HEK293 (cell line): ENCODE data around the gene RHOT2.

Experiments
- CTCF ChIA-PET: fragments of 350-600 bp; formaldehyde crosslinking; extraction: SDS; loops from one replicate; lab custom pipeline; 2021; ENCODE audit warnings: antibody characterized with exemption; lab: Yijun Ruan, JAX
- POLR2A ChIA-PET: fragments of 300-600 bp; formaldehyde crosslinking; extraction: SDS; loops from one replicate; lab custom pipeline; 2020; ENCODE audit warnings: antibody characterized with exemption, inconsistent platforms; lab: Yijun Ruan, JAX
- H3K27ac ChIP-seq: fragments of 200-500 bp; sonication (Bioruptor generic); 2 replicates; pipeline ENCODE4 v1.5.1; 2014; ENCODE audit warnings: low read depth, low read length, control low read depth, inconsistent platforms; ENCODE audit errors: extremely low read depth
- H3K36me3 ChIP-seq, 2 experiments: fragments of 200-500 bp in 1 of 2; sonication (Bioruptor generic) in 1 of 2; 1 replicate in 1 of 2; 2 replicates in 1 of 2; pipeline ENCODE4 v1.5.1; 2014 to 2017; ENCODE audit warnings: inconsistent platforms in 2 of 2, low read length in 2 of 2; ENCODE audit not compliant: control insufficient read depth in 2 of 2, insufficient read depth in 1 of 2
- H3K4me1 ChIP-seq: fragments of 200-500 bp; sonication (Bioruptor generic); 2 replicates; pipeline ENCODE4 v1.5.1; 2014; ENCODE audit warnings: mild to moderate bottlenecking, low read length, inconsistent platforms; ENCODE audit not compliant: control insufficient read depth, insufficient read depth
- H3K4me3 ChIP-seq: 2 replicates; pipeline ENCODE4 v1.5.1; 2011; ENCODE audit warnings: low read depth, mild to moderate bottlenecking, control low read depth, low read length, moderate library complexity
- H3K9me3 ChIP-seq: fragments of 200-500 bp; sonication (Bioruptor generic); 2 replicates; pipeline ENCODE4 v1.5.1; 2014; ENCODE audit warnings: low read depth, low read length, inconsistent platforms; ENCODE audit not compliant: control insufficient read depth, insufficient read depth
- GLIS2 ChIP-seq: fragments of 450-650 bp; formaldehyde crosslinking; IDR thresholded peaks from 2 replicates; pipeline ENCODE4 v1.5.1; 2016; ENCODE audit warnings: missing biosample characterization, missing genetic modification characterization
- OSR2 ChIP-seq: fragments of 450-650 bp; formaldehyde crosslinking; IDR thresholded peaks from 2 replicates; pipeline ENCODE4 v1.5.1; 2016; ENCODE audit warnings: missing biosample characterization, missing genetic modification characterization
- PATZ1 ChIP-seq: fragments of 450-650 bp; formaldehyde crosslinking; IDR thresholded peaks from 2 replicates; pipeline ENCODE4 v1.5.1; 2016; ENCODE audit warnings: missing biosample characterization, missing genetic modification characterization
- PRDM4 ChIP-seq: fragments of 450-650 bp; formaldehyde crosslinking; IDR thresholded peaks from 2 replicates; pipeline ENCODE4 v1.5.1; 2017; ENCODE audit warnings: missing biosample characterization, missing genetic modification characterization
- TCF7L2 ChIP-seq: IDR thresholded peaks from 2 replicates; pipeline ENCODE4 v1.6.1; 2011; ENCODE audit warnings: low read depth, mild to moderate bottlenecking, inconsistent platforms, low read length, moderate library complexity, borderline replicate concordance
- YY1 ChIP-seq: fragments of 450-650 bp; formaldehyde crosslinking; IDR thresholded peaks from 2 replicates; pipeline ENCODE4 v1.5.1; 2018; ENCODE audit warnings: missing biosample characterization, missing genetic modification characterization
- ZBTB48 ChIP-seq: fragments of 450-650 bp; formaldehyde crosslinking; IDR thresholded peaks from 2 replicates; pipeline ENCODE4 v1.5.1; 2016; ENCODE audit warnings: missing biosample characterization, missing genetic modification characterization
- ZNF112 ChIP-seq: fragments of 450-650 bp; formaldehyde crosslinking; IDR thresholded peaks from 2 replicates; pipeline ENCODE4 v1.5.0; 2017; ENCODE audit warnings: missing biosample characterization, missing genetic modification characterization
- ZNF114 ChIP-seq: fragments of 450-650 bp; formaldehyde crosslinking; IDR thresholded peaks from 2 replicates; pipeline ENCODE4 v1.5.0; 2017; ENCODE audit warnings: missing biosample characterization, missing genetic modification characterization
- ZNF214 ChIP-seq: fragments of 450-650 bp; formaldehyde crosslinking; IDR thresholded peaks from 2 replicates; pipeline ENCODE4 v1.5.1; 2017; ENCODE audit warnings: missing biosample characterization, mild to moderate bottlenecking, missing genetic modification characterization, borderline replicate concordance
- ZNF24 ChIP-seq: fragments of 450-650 bp; formaldehyde crosslinking; IDR thresholded peaks from 2 replicates; pipeline ENCODE4 v1.5.1; 2016; ENCODE audit warnings: missing biosample characterization, missing genetic modification characterization
- ZNF280D ChIP-seq: fragments of 450-650 bp; formaldehyde crosslinking; IDR thresholded peaks from 2 replicates; pipeline ENCODE4 v1.5.1; 2016; ENCODE audit warnings: missing biosample characterization, missing genetic modification characterization
- ZNF292 ChIP-seq: fragments of 450-650 bp; formaldehyde crosslinking; IDR thresholded peaks from 2 replicates; pipeline ENCODE4 v1.5.1; 2016; ENCODE audit warnings: low read depth, missing biosample characterization, missing genetic modification characterization, borderline replicate concordance
- ZNF350 ChIP-seq: fragments of 450-650 bp; formaldehyde crosslinking; IDR thresholded peaks from 2 replicates; pipeline ENCODE4 v1.5.0; 2017; ENCODE audit warnings: missing biosample characterization, mild to moderate bottlenecking, missing genetic modification characterization
- ZNF404 ChIP-seq: fragments of 450-650 bp; formaldehyde crosslinking; IDR thresholded peaks from 2 replicates; pipeline ENCODE4 v1.5.1; 2017; ENCODE audit warnings: missing biosample characterization, missing genetic modification characterization
- ZNF426 ChIP-seq: fragments of 450-650 bp; formaldehyde crosslinking; IDR thresholded peaks from 2 replicates; pipeline ENCODE4 v1.5.1; 2017; ENCODE audit warnings: missing biosample characterization, missing genetic modification characterization, mild to moderate bottlenecking, inconsistent platforms, moderate library complexity
- ZNF580 ChIP-seq: fragments of 450-650 bp; formaldehyde crosslinking; IDR thresholded peaks from 2 replicates; pipeline ENCODE4 v1.5.1; 2016; ENCODE audit warnings: missing biosample characterization, missing genetic modification characterization
- ZNF623 ChIP-seq: fragments of 450-650 bp; formaldehyde crosslinking; IDR thresholded peaks from 2 replicates; pipeline ENCODE4 v1.5.1; 2016; ENCODE audit warnings: missing biosample characterization, missing genetic modification characterization
- ZNF624 ChIP-seq: fragments of 450-650 bp; formaldehyde crosslinking; IDR thresholded peaks from 2 replicates; pipeline ENCODE4 v1.5.1; 2017; ENCODE audit warnings: missing biosample characterization, missing genetic modification characterization
- ZNF747 ChIP-seq: fragments of 450-650 bp; formaldehyde crosslinking; IDR thresholded peaks from 2 replicates; pipeline ENCODE4 v1.5.1; 2016; ENCODE audit warnings: missing biosample characterization, missing genetic modification characterization

RHOT2 gene

GRCh38 chr16:669666-670065 is 1.7 kb downstream of the RHOT2 start:
- Histone ChIP-seq H3K9me3 (no peaks in the 10 kb centered on the region), H3K27ac (no peak overlapping the region), H3K4me3 (no peak overlapping the region), H3K36me3 (peaks cover 0 to 70% of the 10 kb centered on the region in 2 experiments; a peak in 1 of 3 replicates), H3K4me1 (no peaks in the 10 kb centered on the region)
- TF ChIP-seq PATZ1 (tag by site-specific recombination) (peak; percentile 21; the same call in 1 of the 2 replicates), PRDM4 (tag by site-specific recombination) (no peak), GLIS2 (tag by site-specific recombination) (0 out of 2 replicates have a peak, but pooled peaks have one; percentile 34)
- POLR2A ChIA-PET, result interaction anchor here (1.0 to 6.7 kb wide), 2 partner anchors 11 to 20 kb away, joined by 3 to 57 read pairs; partner anchors contain the start of genes STUB1 and WDR24
- CTCF ChIA-PET, result no interaction called here

GRCh38 chr16:670485-671352 is 2.8 kb downstream of the RHOT2 start:
- POLR2A ChIA-PET, result interaction anchor here (1.0 to 6.7 kb wide), 3 partner anchors 10 to 19 kb away, joined by 3 to 57 read pairs (median 6); partner anchors contain the start of genes JMJD8, STUB1 and WDR24
- CTCF ChIA-PET, result interaction anchor here (0.6 to 0.9 kb wide), 2 partner anchors 16 to 564 kb away, joined by 3 read pairs; no protein-coding TSS in a partner anchor
- Histone ChIP-seq H3K36me3 (peaks cover 0 to 70% of the 10 kb centered on the region in 2 experiments; a peak in 1 of 3 replicates), H3K27ac (no peak overlapping the region), H3K9me3 (no peaks in the 10 kb centered on the region), H3K4me3 (no peak overlapping the region), H3K4me1 (no peaks in the 10 kb centered on the region)
- TF ChIP-seq ZNF112 (tag by site-specific recombination) (no peak), ZNF404 (no peak), ZNF24 (tag by site-specific recombination) (no peak), YY1 (tag by site-specific recombination) (no peak), ZNF580 (tag by site-specific recombination) (no peak), ZNF623 (tag by site-specific recombination) (no peak), TCF7L2 (no peak), ZNF292 (tag by site-specific recombination) (no peak), OSR2 (tag by site-specific recombination) (no peak), ZNF280D (tag by site-specific recombination) (no peak), ZBTB48 (tag by site-specific recombination) (no peak), ZNF624 (tag by site-specific recombination) (no peak), ZNF214 (tag by site-specific recombination) (no peak), ZNF747 (tag by site-specific recombination) (no peak), ZNF426 (tag by site-specific recombination) (no peak), ZNF350 (no peak), ZNF114 (tag by site-specific recombination) (no peak)
